ENCODE data around the gene C4BPB.

DNA sequence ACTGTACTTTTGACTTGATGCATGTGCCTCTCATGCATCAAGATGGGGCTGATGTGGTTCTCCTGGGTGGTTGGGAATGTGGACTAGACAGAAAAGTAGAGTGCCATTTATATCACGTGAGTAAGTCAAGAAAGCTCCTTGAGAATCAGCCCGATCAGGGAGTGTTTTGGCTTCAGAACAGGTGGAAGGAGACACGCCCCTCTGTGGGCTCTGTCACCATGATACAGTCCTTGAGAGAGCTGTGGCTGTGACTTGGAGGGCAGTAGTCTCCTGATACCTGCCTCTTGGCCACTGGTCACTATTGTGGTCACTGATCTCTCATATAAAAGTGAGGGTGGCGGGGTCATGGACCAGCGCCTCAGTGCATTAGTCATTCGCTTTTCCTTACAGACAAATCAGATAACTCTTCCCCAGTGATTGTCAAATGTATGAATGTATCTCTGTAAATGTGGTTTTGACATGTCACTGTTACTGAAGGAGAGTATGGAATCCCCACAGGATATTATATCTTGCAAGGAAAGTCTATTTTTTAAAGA lies 8.9 kb upstream of the C4BPB start:
- TF ChIP-seq EP300 (IDR thresholded peaks at IDR 0.05) (no peak), CTCF (IDR thresholded peaks at IDR 0.05) (no peak), POLR2A (IDR thresholded peaks at IDR 0.05) (no peak)

Measured in tibial nerve (tissue), 4 donors.